Vagina (tissue), 2 donors: ENCODE data around the gene NKTR. TPM values are rescaled to one million over a fixed set of nuclear protein-coding genes. Genes with fewer than 3 reads are reported as not detected.
"Not testable (repeated sequence)": the region's sequence is repeated elsewhere in the genome, so short reads cannot be mapped to it uniquely, and the experiment has no call there.

ENCODE experiments used
- DNase-seq, 2 donors: peaks; one replicate each; pipeline ENCODE4 v3.0.0-alpha.2; 2017; ENCODE audit errors: extremely low spot score in 2 of 2
- H3K27ac ChIP-seq: fragments of 200-600 bp; sonication (generic); one replicate; pipeline ENCODE4 v1.5.1; 2019
- H3K27me3 ChIP-seq: fragments of 200-600 bp; sonication (generic); one replicate; pipeline ENCODE4 v1.5.1; 2019
- H3K36me3 ChIP-seq, 2 donors: fragments of 200-600 bp; sonication (generic); one replicate each; pipeline ENCODE4 v1.5.1; 2017 to 2019
- H3K4me1 ChIP-seq: fragments of 200-600 bp; sonication (generic); one replicate; pipeline ENCODE4 v1.5.1; 2019
- H3K4me3 ChIP-seq, 2 donors: fragments of 200-600 bp; sonication (generic); 1 replicate in 1 of 2; 2 replicates in 1 of 2; pipeline ENCODE4 v1.5.1; 2016 to 2019
- H3K9me3 ChIP-seq: fragments of 200-600 bp; sonication (generic); one replicate; pipeline ENCODE4 v1.5.1; 2019
- POLR2A ChIP-seq, 2 donors: fragments of 450-650 bp; IDR thresholded peaks; one replicate each; pipeline ENCODE4 v1.6.1; 2017; ENCODE audit warnings: antibody characterized with exemption in 2 of 2, mild to moderate bottlenecking in 2 of 2, moderate library complexity in 2 of 2
- POLR2AphosphoS5 ChIP-seq, 2 donors: sonication (generic); formaldehyde crosslinking; IDR thresholded peaks; one replicate each; pipeline ENCODE4 v1.9.0; 2017; ENCODE audit warnings: antibody characterized with exemption in 2 of 2, mild to moderate bottlenecking in 2 of 2, low read depth in 1 of 2; ENCODE audit not compliant: insufficient read depth in 1 of 2
- intact Hi-C: fragments of 100-400 bp; cut with DNase I; formaldehyde crosslinking; loops from one replicate; pipeline ENCODE4 v1.15.1; 2023
- total RNA-seq: library from RNA; depleted of rRNA; stranded (reverse); fragments of >200 nt; gene quantifications from one replicate; pipeline ENCODE4 v1.2.3, GENCODE V29; 2016
- TF ChIP-seq, protein P1 (sequence below), 3 experiments: fragments of 450-650 bp in 2 of 3; fragments of 200-600 bp in 1 of 3; sonication (generic) in 1 of 3; IDR thresholded peaks; one replicate each; pipeline ENCODE4 v1.5.1; 2017 to 2019; ENCODE audit warnings: antibody characterized with exemption in 3 of 3, mild to moderate bottlenecking in 2 of 3, moderate library complexity in 2 of 3

NKTR gene
- total RNA-seq = 128 TPM

DNA sequence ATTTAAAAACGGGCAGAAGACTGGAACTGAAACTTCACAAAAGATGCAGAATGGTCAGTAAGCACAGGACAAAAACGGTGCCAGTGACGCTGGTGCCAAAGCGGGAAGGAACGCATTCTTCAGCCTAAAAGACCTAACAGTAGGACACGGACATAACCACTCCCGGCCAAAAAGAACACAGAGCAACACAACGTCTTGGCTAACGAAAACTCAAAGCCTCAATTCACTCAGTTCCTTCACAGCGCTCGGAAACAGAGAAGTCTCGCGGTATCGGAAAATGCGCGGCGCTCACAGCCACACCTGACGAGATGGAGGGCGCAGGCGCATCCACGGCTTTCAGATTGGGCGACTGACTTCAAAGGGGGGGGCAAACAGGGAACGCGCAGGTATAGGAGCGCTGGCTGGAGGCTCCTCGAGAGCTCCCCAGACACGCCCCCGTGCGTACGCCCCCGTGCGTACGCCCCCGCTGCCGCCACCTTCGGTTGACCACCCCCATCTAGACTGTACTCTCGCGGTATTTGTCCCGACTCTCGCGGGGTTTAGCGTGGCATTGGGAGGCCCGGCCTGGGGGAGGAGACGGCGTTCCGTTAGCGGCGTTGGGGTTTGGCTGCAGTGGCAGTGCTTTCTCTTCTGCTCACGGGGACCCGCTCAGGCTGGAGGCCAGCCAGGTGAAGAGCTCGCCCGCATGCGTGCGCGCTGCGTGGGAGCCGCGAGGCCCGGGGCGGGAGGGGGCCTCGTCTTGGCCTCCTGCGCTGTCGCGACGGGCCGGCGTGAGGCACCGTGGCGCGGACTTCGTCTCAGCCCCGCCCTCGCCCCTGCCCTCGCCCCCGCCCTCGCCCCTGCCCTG, at the start of gene NKTR:
Gene NKTR (plus strand): TSS at position 576 of the 847 bp plus-strand sequence. CDS start 321 bp downstream, outside the sequence.
- peak within 1 kb of the TSS; percentile 98 for H3K27ac ChIP-seq
- no peaks in the 10 kb centered on the region for H3K9me3 ChIP-seq
- intact Hi-C loops = no loop called here
- peak within 1 kb of the TSS; percentile 76 to 97 for H3K4me3 ChIP-seq
- H3K27me3 ChIP-seq = no peaks in the 10 kb centered on the region
- no peaks in the 10 kb centered on the region for H3K36me3 ChIP-seq
- TF ChIP-seq, protein P1, sequence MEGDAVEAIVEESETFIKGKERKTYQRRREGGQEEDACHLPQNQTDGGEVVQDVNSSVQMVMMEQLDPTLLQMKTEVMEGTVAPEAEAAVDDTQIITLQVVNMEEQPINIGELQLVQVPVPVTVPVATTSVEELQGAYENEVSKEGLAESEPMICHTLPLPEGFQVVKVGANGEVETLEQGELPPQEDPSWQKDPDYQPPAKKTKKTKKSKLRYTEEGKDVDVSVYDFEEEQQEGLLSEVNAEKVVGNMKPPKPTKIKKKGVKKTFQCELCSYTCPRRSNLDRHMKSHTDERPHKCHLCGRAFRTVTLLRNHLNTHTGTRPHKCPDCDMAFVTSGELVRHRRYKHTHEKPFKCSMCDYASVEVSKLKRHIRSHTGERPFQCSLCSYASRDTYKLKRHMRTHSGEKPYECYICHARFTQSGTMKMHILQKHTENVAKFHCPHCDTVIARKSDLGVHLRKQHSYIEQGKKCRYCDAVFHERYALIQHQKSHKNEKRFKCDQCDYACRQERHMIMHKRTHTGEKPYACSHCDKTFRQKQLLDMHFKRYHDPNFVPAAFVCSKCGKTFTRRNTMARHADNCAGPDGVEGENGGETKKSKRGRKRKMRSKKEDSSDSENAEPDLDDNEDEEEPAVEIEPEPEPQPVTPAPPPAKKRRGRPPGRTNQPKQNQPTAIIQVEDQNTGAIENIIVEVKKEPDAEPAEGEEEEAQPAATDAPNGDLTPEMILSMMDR (IDR thresholded peaks at IDR 0.05) = no peak
- TF ChIP-seq POLR2AphosphoS5 (IDR thresholded peaks at IDR 0.05; ENCODE audit: insufficient read depth in 1 of 2, low read depth in 1 of 2) (peak; percentile 90 to 96), POLR2A (IDR thresholded peaks at IDR 0.05) (peak in 1 of 2 donors; percentile 84)
- H3K4me1 ChIP-seq = peaks cover 28% of the 10 kb centered on the region
- peak in 1 of 2 donors; percentile 99 for DNase-seq

DNA sequence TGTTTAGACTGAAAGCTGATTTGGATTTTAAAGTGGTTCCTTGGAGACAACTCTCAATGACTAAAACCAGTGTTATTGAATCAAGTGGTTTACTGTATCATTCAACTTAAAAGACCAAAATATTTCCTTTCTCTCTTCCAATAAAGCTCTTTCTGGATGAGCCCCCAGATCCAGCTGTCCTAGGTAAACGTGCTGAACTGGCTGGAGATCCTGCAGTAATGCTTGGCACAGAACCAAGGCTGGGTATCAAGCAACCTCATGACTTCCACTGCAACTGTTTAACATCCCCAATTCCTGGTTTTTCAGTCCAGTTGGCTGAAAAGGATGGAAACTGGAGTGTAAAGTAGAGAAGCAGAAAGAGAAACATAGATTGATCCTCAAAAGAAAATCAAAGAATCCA, 47.7 kb upstream of the NKTR start:
- no peaks in the 10 kb centered on the region for H3K27me3 ChIP-seq
- no peaks in the 10 kb centered on the region for H3K4me1 ChIP-seq
- DNase-seq = no peak
- intact Hi-C loops = no loop called here
- TF ChIP-seq, protein P1 (IDR thresholded peaks at IDR 0.05) = no peak
- no peak for TF ChIP-seq POLR2AphosphoS5 (IDR thresholded peaks at IDR 0.05; ENCODE audit: insufficient read depth in 1 of 2, low read depth in 1 of 2)
- no peak for TF ChIP-seq POLR2A (IDR thresholded peaks at IDR 0.05)
- H3K27ac ChIP-seq = no peak overlapping the region
- H3K4me3 ChIP-seq = no peak overlapping the region
- peaks cover 0 to 50% of the 10 kb centered on the region in 2 donors for H3K36me3 ChIP-seq
- no peaks in the 10 kb centered on the region for H3K9me3 ChIP-seq

DNA sequence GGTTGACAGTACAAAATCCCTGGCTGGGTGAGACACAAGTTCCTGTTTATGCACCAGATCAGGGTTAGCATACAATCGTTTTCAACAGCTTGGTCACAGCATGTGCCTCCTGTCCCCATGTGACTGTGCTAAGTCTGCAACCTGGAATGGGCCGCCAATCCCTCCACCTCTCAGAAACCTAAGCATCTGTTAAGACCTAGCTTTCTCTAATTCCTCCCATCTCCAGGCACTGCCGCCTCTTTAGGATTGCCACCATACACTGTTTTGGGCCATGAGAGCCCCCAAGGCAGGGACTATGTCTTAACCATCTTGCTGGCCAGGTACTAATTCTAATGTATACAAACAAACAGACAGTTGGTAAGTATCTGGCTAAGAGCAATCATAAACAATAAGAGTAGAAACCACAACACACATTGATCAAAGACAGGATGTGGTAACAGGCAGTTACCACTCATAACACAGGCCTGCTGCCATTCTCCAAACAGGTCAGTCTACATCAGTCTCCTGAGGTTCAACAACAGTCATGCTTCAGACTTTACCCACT, 44.3 kb upstream of the NKTR start:
- Histone ChIP-seq H3K27ac (no peak overlapping the region), H3K9me3 (no peaks in the 10 kb centered on the region), H3K4me1 (no peaks in the 10 kb centered on the region), H3K4me3 (no peak overlapping the region), H3K36me3 (peaks cover 0 to 73% of the 10 kb centered on the region in 2 donors), H3K27me3 (no peaks in the 10 kb centered on the region)
- TF ChIP-seq POLR2AphosphoS5 (IDR thresholded peaks at IDR 0.05; ENCODE audit: insufficient read depth in 1 of 2, low read depth in 1 of 2) (no peak), POLR2A (IDR thresholded peaks at IDR 0.05) (no peak)
- no peak for DNase-seq
- intact Hi-C loops = no loop called here

DNA sequence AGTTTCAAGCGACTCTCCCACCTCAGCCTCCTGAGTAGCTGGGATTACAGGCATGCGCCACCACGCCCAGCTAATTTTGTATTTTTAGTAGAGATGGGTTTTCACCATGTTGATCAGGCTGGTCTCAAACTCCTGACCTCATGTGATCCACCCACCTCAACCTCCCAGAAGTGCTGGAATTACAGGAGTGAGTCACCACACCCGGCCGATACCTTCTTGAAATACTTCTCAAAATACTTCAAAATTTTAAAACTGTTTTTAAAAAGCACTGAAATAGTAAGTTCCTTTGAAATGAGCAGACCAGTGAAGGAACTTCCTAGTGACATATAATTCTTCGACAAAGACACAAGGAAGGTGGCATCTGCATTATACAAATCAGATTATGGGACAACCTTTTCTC, 43.7 kb upstream of the NKTR start:
- H3K4me3 ChIP-seq, H3K27ac ChIP-seq, DNase-seq, H3K9me3 ChIP-seq, intact Hi-C loops, H3K4me1 ChIP-seq, H3K27me3 ChIP-seq: not testable (repeated sequence)
- peaks cover 0 to 75% of the 10 kb centered on the region in 2 donors for H3K36me3 ChIP-seq

DNA sequence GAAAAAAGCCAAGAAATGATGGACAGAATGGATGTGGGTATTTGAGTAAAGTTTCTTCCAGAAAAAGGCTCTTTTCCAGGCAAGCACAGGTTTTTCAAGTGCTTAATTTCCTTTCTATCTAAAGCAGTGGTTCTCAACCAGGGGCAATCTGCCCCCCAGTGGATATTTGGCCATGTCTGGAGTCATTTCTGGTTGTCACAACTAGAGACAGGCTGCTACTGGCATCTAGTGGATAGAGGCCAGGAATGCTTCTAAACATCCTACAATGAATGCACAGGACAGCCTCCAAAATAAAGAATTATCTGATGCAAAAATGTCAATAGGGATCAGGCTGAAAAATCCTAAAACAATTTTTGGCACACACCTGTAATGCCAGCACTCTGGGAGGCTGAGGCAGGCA, 42.6 kb upstream of the NKTR start:
- intact Hi-C loops = no loop called here

More for the DNA sequence above, 42.6 kb upstream of the NKTR start:
- Histone ChIP-seq H3K36me3 (peaks cover 0 to 84% of the 10 kb centered on the region in 2 donors), H3K4me1 (no peaks in the 10 kb centered on the region), H3K9me3 (no peaks in the 10 kb centered on the region), H3K4me3 (no peak overlapping the region), H3K27ac (no peak overlapping the region), H3K27me3 (no peaks in the 10 kb centered on the region)
- no peak for DNase-seq
- TF ChIP-seq POLR2AphosphoS5 (IDR thresholded peaks at IDR 0.05; ENCODE audit: insufficient read depth in 1 of 2, low read depth in 1 of 2) (no peak), POLR2A (IDR thresholded peaks at IDR 0.05) (no peak)
- TF ChIP-seq, protein P1 (IDR thresholded peaks at IDR 0.05) = no peak
